K562 (cell line): Measurements from ENCODE around the gene THEM5. TPM values are rescaled to one million over a fixed set of nuclear protein-coding genes. Genes with fewer than 3 reads are reported as not detected.

Experiments used
- ATAC-seq: fragments of 200-7000 bp; cut with Tn5 transposase; 3 replicates; pipeline ENCODE4 v1.9.1; 2020; ENCODE audit warnings: moderate library complexity
- BruUV-seq: library from RNA; stranded (reverse); fragments of 400-500 nt; replicated peaks from 2 replicates; lab custom pipeline; 2021; lab: Mats Ljungman, UMichigan
- CTCF ChIA-PET: fragments of 300-600 bp; formaldehyde crosslinking; extraction: SDS; loops from one replicate; lab custom pipeline; 2021; ENCODE audit warnings: low intra/inter-chr PET ratio; lab: Yijun Ruan, JAX
- POLR2A ChIA-PET: fragments of 300-600, 350-650 bp; sonication (Branson Sonifier 250); formaldehyde crosslinking; extraction: SDS; loops from one replicate; lab custom pipeline; 2021; ENCODE audit warnings: antibody characterized with exemption, inconsistent platforms; lab: Yijun Ruan, JAX
- DNase-seq, 4 experiments: peaks; one replicate each; pipeline versions ENCODE4 v3.0.0 to v3.0.0-alpha.2; 2011 to 2018; ENCODE audit warnings: low spot score in 3 of 4, mixed read lengths in 3 of 4; ENCODE audit errors: extremely low read depth in 1 of 4
- FAIRE-seq: peaks from 2 replicates; lab custom pipeline; 2011; peaks lifted over from hg19 to GRCh38; lab: Jason Lieb, UNC
- H2AFZ ChIP-seq: 2 replicates; pipeline ENCODE4 v1.6.0; 2011; ENCODE audit warnings: low read depth, low read length, control low read depth, inconsistent platforms
- H3K27ac ChIP-seq: fragments of 200-600 bp; 3 replicates; pipeline ENCODE4 v1.8.0; 2011; ENCODE audit warnings: low read depth, mild to moderate bottlenecking, control low read depth, inconsistent platforms, low read length, moderate library complexity, mixed read lengths; ENCODE audit errors: extremely low read depth
- H3K27me3 ChIP-seq, 2 experiments: fragments of 300-600 bp in 1 of 2; 2 replicates in 1 of 2; 3 replicates in 1 of 2; pipeline versions ENCODE4 v1.6.0 to v1.8.0; 2011; ENCODE audit warnings: inconsistent platforms in 2 of 2, low read length in 2 of 2, mild to moderate bottlenecking in 1 of 2, mixed read lengths in 1 of 2, moderate library complexity in 1 of 2; ENCODE audit not compliant: control insufficient read depth in 2 of 2, insufficient read depth in 2 of 2
- H3K36me3 ChIP-seq: fragments of 300-600 bp; 3 replicates; pipeline ENCODE4 v1.8.0; 2011; ENCODE audit warnings: mild to moderate bottlenecking, low read length, inconsistent platforms; ENCODE audit not compliant: control insufficient read depth, insufficient read depth
- H3K4me1 ChIP-seq, 2 experiments: fragments of 200-600 bp in 1 of 2; replicated peaks in 1 of 2; 2 replicates in 1 of 2; 3 replicates in 1 of 2; pipeline versions ENCODE4 v1.5.1 to v1.8.0; 2011; ENCODE audit warnings: inconsistent platforms in 2 of 2, low read length in 2 of 2, mild to moderate bottlenecking in 1 of 2, mixed read lengths in 1 of 2, moderate library complexity in 1 of 2; ENCODE audit not compliant: control insufficient read depth in 2 of 2, insufficient read depth in 2 of 2
- H3K4me2 ChIP-seq: 2 replicates; pipeline ENCODE4 v1.6.1; 2011; ENCODE audit warnings: low read length, control low read depth, inconsistent platforms, mixed read lengths; ENCODE audit not compliant: insufficient read depth
- H3K4me3 ChIP-seq: fragments of 200-600 bp; sonication (generic), shearing (Covaris generic); 2 replicates; pipeline ENCODE4 v1.5.1; 2016; ENCODE audit warnings: control low read depth, inconsistent platforms
- H3K79me2 ChIP-seq: fragments of 200-600 bp; 3 replicates; pipeline ENCODE4 v1.8.0; 2011; ENCODE audit warnings: low read length, inconsistent platforms; ENCODE audit not compliant: control insufficient read depth, insufficient read depth
- H3K9ac ChIP-seq, 2 experiments: 2 replicates each; pipeline versions ENCODE4 v1.6.0 to v1.6.1; 2011; ENCODE audit warnings: low read depth in 2 of 2, low read length in 2 of 2, control low read depth in 1 of 2, inconsistent platforms in 1 of 2, mild to moderate bottlenecking in 1 of 2, mixed read lengths in 1 of 2; ENCODE audit not compliant: insufficient read depth in 1 of 2
- H3K9me1 ChIP-seq: one replicate; pipeline ENCODE4 v1.6.0; 2011; ENCODE audit warnings: inconsistent platforms, mild to moderate bottlenecking, low read length, moderate library complexity; ENCODE audit not compliant: control insufficient read depth, insufficient read depth
- H3K9me3 ChIP-seq: replicated peaks from 2 replicates; pipeline ENCODE4 v1.5.1; 2011; ENCODE audit warnings: low read depth, low read length, inconsistent platforms; ENCODE audit not compliant: control insufficient read depth, insufficient read depth
- H4K20me1 ChIP-seq: replicated peaks from 2 replicates; pipeline ENCODE4 v1.6.1; 2011; ENCODE audit warnings: low read length, inconsistent platforms, mixed read lengths; ENCODE audit not compliant: control insufficient read depth, insufficient read depth
- ARID2 ChIP-seq: fragments of 450-650 bp; IDR thresholded peaks from 2 replicates; pipeline ENCODE4 v1.6.1; 2017; ENCODE audit warnings: antibody characterized with exemption, mild to moderate bottlenecking
- DACH1 ChIP-seq: fragments of 450-650 bp; IDR thresholded peaks from 2 replicates; pipeline ENCODE4 v1.6.1; 2018; ENCODE audit not compliant: partially characterized antibody
- DMBX1 ChIP-seq: fragments of 250-450 bp; sonication (Bioruptor Pico); IDR thresholded peaks from 2 replicates; pipeline ENCODE4 v1.8.0; 2022; ENCODE audit warnings: inconsistent platforms, mild to moderate bottlenecking, moderate library complexity, borderline replicate concordance
- MBD2 ChIP-seq: sonication (generic); IDR thresholded peaks from 2 replicates; pipeline ENCODE4 v1.6.1; 2016; ENCODE audit warnings: low read depth, borderline replicate concordance
- NCOR1 ChIP-seq: fragments of 450-650 bp; IDR thresholded peaks from 2 replicates; pipeline ENCODE4 v1.6.1; 2016; ENCODE audit warnings: mild to moderate bottlenecking, moderate library complexity
- PHB2 ChIP-seq: fragments of 450-650 bp; IDR thresholded peaks from 2 replicates; pipeline ENCODE4 v1.6.1; 2017; ENCODE audit warnings: low read depth
- SPI1 ChIP-seq: IDR thresholded peaks from 2 replicates; pipeline ENCODE4 v1.6.1; 2011; ENCODE audit warnings: low read depth, low read length, control low read depth, borderline replicate concordance
- XRCC5 ChIP-seq: fragments of 200-400 bp; formaldehyde crosslinking; IDR thresholded peaks from 2 replicates; pipeline ENCODE4 v1.6.1; 2017; ENCODE audit warnings: low read depth, mild to moderate bottlenecking, low read length
- ZKSCAN1 ChIP-seq: fragments of 150-350 bp; IDR thresholded peaks from 2 replicates; pipeline ENCODE4 v1.6.1; 2016; ENCODE audit warnings: low read depth, low read length
- WGBS: fragments of 100-300 bp; shearing (Covaris generic); methylation state at CpG from one replicate; pipeline ENCODE4 v1.1.6; 2016; ENCODE audit warnings: low coverage, mixed read lengths; ENCODE audit not compliant: insufficient coverage; ENCODE audit errors: missing lambda C conversion rate; 5-methylcytosine and 5-hydroxymethylcytosine counted together
- in situ Hi-C: fragments of 300-500 bp; cut with MboI; formaldehyde crosslinking; loops from 4 replicates; pipeline ENCODE4 v1.15.0; 2018; ENCODE audit warnings: inconsistent platforms, mixed read lengths
- intact Hi-C: fragments of 100-400 bp; cut with micrococcal nuclease; formaldehyde crosslinking; loops from 2 replicates; pipeline ENCODE4 v1.14.2; 2022
- polyA plus RNA-seq, 8 experiments: library from polyadenylated mRNA; depleted of rRNA in 4 of 8; stranded (reverse) in 5 of 8; unstranded in 3 of 8; fragments of >200 nt; fragmentation: Nextera tagmentation in 2 of 8; fragmentation: Illumina TruSeq in 1 of 8; extraction: Ambion mirVana in 2 of 8; extraction: Trizol in 1 of 8; gene quantifications; 2 replicates each; pipeline versions ENCODE4 v1.2.1 to v1.2.3, GENCODE V29; 2011 to 2014; ENCODE audit warnings: inconsistent platforms in 1 of 8, missing spikeins in 1 of 8
- total RNA-seq, 7 experiments: library from RNA; depleted of rRNA in 6 of 7; stranded (reverse); fragments of >200 nt in 6 of 7; fragmentation: Illumina TruSeq in 2 of 7; extraction: Trizol in 2 of 7; gene quantifications; 2 replicates each; pipeline versions ENCODE4 v1.2.1 to v1.2.3, GENCODE V29; 2011 to 2021; ENCODE audit warnings: low replicate concordance in 1 of 7
- TF ChIP-seq, protein P1 (sequence below): fragments of 250-450 bp; sonication (Bioruptor Pico); IDR thresholded peaks from 2 replicates; pipeline ENCODE4 v1.8.0; 2022; ENCODE audit warnings: moderate library complexity, mild to moderate bottlenecking, inconsistent platforms
- TF ChIP-seq, protein P2 (sequence below): fragments of 250-450 bp; sonication (Bioruptor Pico); IDR thresholded peaks from 2 replicates; pipeline ENCODE4 v1.8.0; 2022; ENCODE audit warnings: inconsistent platforms, mild to moderate bottlenecking, moderate library complexity, borderline replicate concordance
- TF ChIP-seq, protein P3 (sequence below): sonication (generic); formaldehyde crosslinking; IDR thresholded peaks from 2 replicates; pipeline ENCODE4 v1.8.1; 2023; ENCODE audit warnings: mild to moderate bottlenecking, missing genetic modification reagents

THEM5 gene
- total and polyA plus RNA-seq, 9 of the 15 experiments (the other 6 are each of a cell fraction or from before 2014, with no cell fraction given): not detected

DNA sequence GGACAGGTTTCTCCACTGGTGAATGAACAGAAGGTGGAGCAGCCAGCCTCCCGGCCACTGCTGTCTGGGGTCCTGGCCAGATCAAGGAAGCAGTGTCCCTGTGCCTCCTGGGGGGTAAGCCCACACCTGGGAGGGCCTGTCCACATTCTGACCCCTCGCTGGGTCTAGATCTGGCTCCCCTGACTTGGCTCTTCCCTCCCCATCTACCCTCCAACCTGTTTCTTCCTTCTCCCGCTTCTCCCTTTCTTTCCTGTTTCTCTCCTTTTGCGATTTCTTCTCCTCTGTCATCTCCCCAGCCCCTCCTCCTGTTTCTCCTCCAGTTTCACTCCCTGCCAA, 22.3 kb downstream of the THEM5 start:
- ChIA-PET POLR2A (no interaction called here), CTCF (no interaction called here)
- Histone ChIP-seq H3K27ac (no peak overlapping the region), H3K4me2 (peak overlapping the region; percentile 49; the same call in 1 of the 2 replicates), H3K4me1 (peaks cover 5 to 27% of the 10 kb centered on the region in 2 experiments), H3K9ac (peak overlapping the region in 1 of 2 experiments; percentile 85; a peak in 2 of 4 replicates), H4K20me1 (no peaks in the 10 kb centered on the region), H3K9me3 (no peaks in the 10 kb centered on the region), H3K4me3 (no peak overlapping the region), H3K9me1 (peaks cover 3% of the 10 kb centered on the region), H3K27me3 (peaks cover 0 to 3% of the 10 kb centered on the region in 2 experiments; a peak in 2 of 5 replicates), H2AFZ (peak overlapping the region; percentile 67; the same call in 1 of the 2 replicates), H3K36me3 (no peaks in the 10 kb centered on the region), H3K79me2 (no peaks in the 10 kb centered on the region)
- no peak for DNase-seq
- no peak for ATAC-seq
- WGBS: 58% methylated on average over 2 of the region's 4 CpGs
- in situ Hi-C loops: loop anchor here (5.0 kb wide), 1 partner anchor 134 kb away; no protein-coding TSS in a partner anchor
- intact Hi-C loops: no loop called here
- FAIRE-seq: no peak
- TF ChIP-seq ZKSCAN1 (no peak), MBD2 (no peak), PHB2 (no peak), SPI1 (no peak), XRCC5 (no peak), DMBX1 (CRISPR knock-in tag) (no peak), DACH1 (no peak), NCOR1 (no peak), ARID2 (no peak)
- TF ChIP-seq, protein P1, sequence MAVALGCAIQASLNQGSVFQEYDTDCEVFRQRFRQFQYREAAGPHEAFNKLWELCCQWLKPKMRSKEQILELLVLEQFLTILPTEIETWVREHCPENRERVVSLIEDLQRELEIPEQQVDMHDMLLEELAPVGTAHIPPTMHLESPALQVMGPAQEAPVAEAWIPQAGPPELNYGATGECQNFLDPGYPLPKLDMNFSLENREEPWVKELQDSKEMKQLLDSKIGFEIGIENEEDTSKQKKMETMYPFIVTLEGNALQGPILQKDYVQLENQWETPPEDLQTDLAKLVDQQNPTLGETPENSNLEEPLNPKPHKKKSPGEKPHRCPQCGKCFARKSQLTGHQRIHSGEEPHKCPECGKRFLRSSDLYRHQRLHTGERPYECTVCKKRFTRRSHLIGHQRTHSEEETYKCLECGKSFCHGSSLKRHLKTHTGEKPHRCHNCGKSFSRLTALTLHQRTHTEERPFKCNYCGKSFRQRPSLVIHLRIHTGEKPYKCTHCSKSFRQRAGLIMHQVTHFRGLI (CRISPR knock-in tag): no peak
- TF ChIP-seq, protein P2, sequence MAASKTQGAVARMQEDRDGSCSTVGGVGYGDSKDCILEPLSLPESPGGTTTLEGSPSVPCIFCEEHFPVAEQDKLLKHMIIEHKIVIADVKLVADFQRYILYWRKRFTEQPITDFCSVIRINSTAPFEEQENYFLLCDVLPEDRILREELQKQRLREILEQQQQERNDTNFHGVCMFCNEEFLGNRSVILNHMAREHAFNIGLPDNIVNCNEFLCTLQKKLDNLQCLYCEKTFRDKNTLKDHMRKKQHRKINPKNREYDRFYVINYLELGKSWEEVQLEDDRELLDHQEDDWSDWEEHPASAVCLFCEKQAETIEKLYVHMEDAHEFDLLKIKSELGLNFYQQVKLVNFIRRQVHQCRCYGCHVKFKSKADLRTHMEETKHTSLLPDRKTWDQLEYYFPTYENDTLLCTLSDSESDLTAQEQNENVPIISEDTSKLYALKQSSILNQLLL: no peak
- TF ChIP-seq, protein P3, sequence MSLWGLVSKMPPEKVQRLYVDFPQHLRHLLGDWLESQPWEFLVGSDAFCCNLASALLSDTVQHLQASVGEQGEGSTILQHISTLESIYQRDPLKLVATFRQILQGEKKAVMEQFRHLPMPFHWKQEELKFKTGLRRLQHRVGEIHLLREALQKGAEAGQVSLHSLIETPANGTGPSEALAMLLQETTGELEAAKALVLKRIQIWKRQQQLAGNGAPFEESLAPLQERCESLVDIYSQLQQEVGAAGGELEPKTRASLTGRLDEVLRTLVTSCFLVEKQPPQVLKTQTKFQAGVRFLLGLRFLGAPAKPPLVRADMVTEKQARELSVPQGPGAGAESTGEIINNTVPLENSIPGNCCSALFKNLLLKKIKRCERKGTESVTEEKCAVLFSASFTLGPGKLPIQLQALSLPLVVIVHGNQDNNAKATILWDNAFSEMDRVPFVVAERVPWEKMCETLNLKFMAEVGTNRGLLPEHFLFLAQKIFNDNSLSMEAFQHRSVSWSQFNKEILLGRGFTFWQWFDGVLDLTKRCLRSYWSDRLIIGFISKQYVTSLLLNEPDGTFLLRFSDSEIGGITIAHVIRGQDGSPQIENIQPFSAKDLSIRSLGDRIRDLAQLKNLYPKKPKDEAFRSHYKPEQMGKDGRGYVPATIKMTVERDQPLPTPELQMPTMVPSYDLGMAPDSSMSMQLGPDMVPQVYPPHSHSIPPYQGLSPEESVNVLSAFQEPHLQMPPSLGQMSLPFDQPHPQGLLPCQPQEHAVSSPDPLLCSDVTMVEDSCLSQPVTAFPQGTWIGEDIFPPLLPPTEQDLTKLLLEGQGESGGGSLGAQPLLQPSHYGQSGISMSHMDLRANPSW (CRISPR knock-in tag): no peak
- no TSS peak for BruUV-seq
